NB4 (cell line): ENCODE data around the gene FAM32A.

ENCODE experiments used
- MYC ChIP-seq: IDR thresholded peaks from 2 replicates; pipeline ENCODE4 v1.6.1; 2011; ENCODE audit warnings: low read depth, low read length
- POLR2A ChIP-seq: IDR thresholded peaks from 2 replicates; pipeline ENCODE4 v1.6.1; 2011; ENCODE audit warnings: mild to moderate bottlenecking; ENCODE audit not compliant: insufficient read length; ENCODE audit errors: extremely low read depth
- TF ChIP-seq, protein P1 (sequence below): IDR thresholded peaks from one replicate; pipeline ENCODE4 v1.5.1; 2012; ENCODE audit warnings: low read depth, low read length

DNA sequence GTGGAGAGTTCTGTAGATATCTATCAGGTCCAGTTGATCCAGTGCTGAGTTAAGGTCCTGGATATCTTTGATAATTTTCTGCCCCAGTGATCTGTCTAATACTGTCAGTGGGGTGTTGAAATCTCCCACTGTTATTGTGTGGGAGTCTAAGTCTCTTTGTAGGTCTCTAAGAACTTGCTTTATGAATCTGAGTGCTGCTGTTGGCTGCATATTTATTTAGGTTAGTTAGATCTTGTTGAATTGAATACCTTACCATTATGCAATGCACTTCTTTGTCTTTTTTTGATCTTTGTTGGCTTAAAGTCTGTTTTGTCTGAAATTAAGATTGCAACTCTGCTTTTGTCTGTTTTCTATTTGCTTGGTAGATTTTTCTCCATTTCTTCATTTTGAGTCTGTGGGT is 27.9 kb downstream of the FAM32A start:
- TF ChIP-seq POLR2A, result no peak
- TF ChIP-seq, protein P1, sequence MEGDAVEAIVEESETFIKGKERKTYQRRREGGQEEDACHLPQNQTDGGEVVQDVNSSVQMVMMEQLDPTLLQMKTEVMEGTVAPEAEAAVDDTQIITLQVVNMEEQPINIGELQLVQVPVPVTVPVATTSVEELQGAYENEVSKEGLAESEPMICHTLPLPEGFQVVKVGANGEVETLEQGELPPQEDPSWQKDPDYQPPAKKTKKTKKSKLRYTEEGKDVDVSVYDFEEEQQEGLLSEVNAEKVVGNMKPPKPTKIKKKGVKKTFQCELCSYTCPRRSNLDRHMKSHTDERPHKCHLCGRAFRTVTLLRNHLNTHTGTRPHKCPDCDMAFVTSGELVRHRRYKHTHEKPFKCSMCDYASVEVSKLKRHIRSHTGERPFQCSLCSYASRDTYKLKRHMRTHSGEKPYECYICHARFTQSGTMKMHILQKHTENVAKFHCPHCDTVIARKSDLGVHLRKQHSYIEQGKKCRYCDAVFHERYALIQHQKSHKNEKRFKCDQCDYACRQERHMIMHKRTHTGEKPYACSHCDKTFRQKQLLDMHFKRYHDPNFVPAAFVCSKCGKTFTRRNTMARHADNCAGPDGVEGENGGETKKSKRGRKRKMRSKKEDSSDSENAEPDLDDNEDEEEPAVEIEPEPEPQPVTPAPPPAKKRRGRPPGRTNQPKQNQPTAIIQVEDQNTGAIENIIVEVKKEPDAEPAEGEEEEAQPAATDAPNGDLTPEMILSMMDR, result no peak
- TF ChIP-seq MYC, result no peak
